K562 (cell line): ENCODE measurements around the gene CT45A10. TPM values are rescaled to one million over a fixed set of nuclear protein-coding genes. Genes with fewer than 3 reads are reported as not detected.

ENCODE experiments used
- ESRRB ChIP-seq: fragments of 250-450 bp; sonication (Bioruptor Pico); IDR thresholded peaks from 2 replicates; pipeline ENCODE4 v1.5.0; 2020; ENCODE audit warnings: mild to moderate bottlenecking, moderate library complexity, borderline replicate concordance
- HDAC2 ChIP-seq: fragments of 450-650 bp; IDR thresholded peaks from 2 replicates; pipeline ENCODE4 v1.6.1; 2016; ENCODE audit warnings: mild to moderate bottlenecking
- HDAC8 ChIP-seq: fragments of 450-650 bp; IDR thresholded peaks from 2 replicates; pipeline ENCODE4 v1.6.1; 2016; ENCODE audit warnings: mild to moderate bottlenecking, missing genetic modification characterization, moderate library complexity, missing compliant biosample characterization
- JUND ChIP-seq, 2 experiments: IDR thresholded peaks; 2 replicates in 1 of 2; 3 replicates in 1 of 2; pipeline ENCODE4 v1.6.1; 2011; ENCODE audit warnings: borderline replicate concordance in 2 of 2, low read depth in 2 of 2, low read length in 2 of 2, improper control_type of control experiment in 1 of 2, missing biosample characterization in 1 of 2, missing genetic modification characterization in 1 of 2, missing genetic modification reagents in 1 of 2
- NR2C1 ChIP-seq, 2 experiments: fragments of 450-650 bp; IDR thresholded peaks; 2 replicates each; pipeline ENCODE4 v1.6.1; 2017; ENCODE audit warnings: mild to moderate bottlenecking in 2 of 2, antibody characterized with exemption in 1 of 2, inconsistent platforms in 1 of 2, missing compliant biosample characterization in 1 of 2, missing genetic modification characterization in 1 of 2
- NR4A1 ChIP-seq, 2 experiments: fragments of 250-450 bp in 1 of 2; fragments of 450-650 bp in 1 of 2; sonication (Bioruptor Pico) in 1 of 2; IDR thresholded peaks; 2 replicates each; pipeline versions ENCODE4 v1.4.0 to v1.6.1; 2016 to 2020; ENCODE audit warnings: mild to moderate bottlenecking in 2 of 2, missing compliant biosample characterization in 1 of 2, missing genetic modification characterization in 1 of 2, moderate library complexity in 1 of 2
- OTX1 ChIP-seq: fragments of 450-650 bp; formaldehyde crosslinking; IDR thresholded peaks from 2 replicates; pipeline ENCODE4 v1.4.0; 2022; ENCODE audit warnings: mild to moderate bottlenecking
- PHF20 ChIP-seq: fragments of 450-650 bp; IDR thresholded peaks from 2 replicates; pipeline ENCODE4 v1.6.1; 2018; ENCODE audit not compliant: partially characterized antibody
- RAD21 ChIP-seq, 2 experiments: fragments of 250-450 bp in 1 of 2; fragments of 450-650 bp in 1 of 2; sonication (Bioruptor Pico) in 1 of 2; formaldehyde crosslinking in 1 of 2; IDR thresholded peaks in 1 of 2; conservative IDR thresholded peaks in 1 of 2; 2 replicates each; pipeline versions ENCODE4 v1.4.0 to v1.8.0; 2020 to 2022; ENCODE audit warnings: mild to moderate bottlenecking in 2 of 2, moderate library complexity in 1 of 2
- ZNF444 ChIP-seq: fragments of 250-450 bp; sonication (Bioruptor Pico); IDR thresholded peaks from 2 replicates; pipeline ENCODE4 v1.4.0; 2020; ENCODE audit warnings: mild to moderate bottlenecking, moderate library complexity
- ZNF445 ChIP-seq: fragments of 250-450 bp; sonication (Bioruptor Pico); IDR thresholded peaks from 2 replicates; pipeline ENCODE4 v1.4.0; 2020; ENCODE audit warnings: low read depth, mild to moderate bottlenecking, moderate library complexity
- ZNF507 ChIP-seq: conservative IDR thresholded peaks from 2 replicates; pipeline ENCODE4 v1.6.1; 2017; ENCODE audit warnings: missing genetic modification characterization, missing compliant biosample characterization
- polyA plus RNA-seq, 8 experiments: library from polyadenylated mRNA; depleted of rRNA in 4 of 8; stranded (reverse) in 5 of 8; unstranded in 3 of 8; fragments of >200 nt; fragmentation: Nextera tagmentation in 2 of 8; fragmentation: Illumina TruSeq in 1 of 8; extraction: Ambion mirVana in 2 of 8; extraction: Trizol in 1 of 8; gene quantifications; 2 replicates each; pipeline versions ENCODE4 v1.2.1 to v1.2.3, GENCODE V29; 2011 to 2014; ENCODE audit warnings: inconsistent platforms in 1 of 8, missing spikeins in 1 of 8
- total RNA-seq, 7 experiments: library from RNA; depleted of rRNA in 6 of 7; stranded (reverse); fragments of >200 nt in 6 of 7; fragmentation: Illumina TruSeq in 2 of 7; extraction: Trizol in 2 of 7; gene quantifications; 2 replicates each; pipeline versions ENCODE4 v1.2.1 to v1.2.3, GENCODE V29; 2011 to 2021; ENCODE audit warnings: low replicate concordance in 1 of 7
- TF ChIP-seq, protein P1 (sequence below): fragments of 450-650 bp; IDR thresholded peaks from 2 replicates; pipeline ENCODE4 v1.6.1; 2016; ENCODE audit warnings: borderline replicate concordance
- TF ChIP-seq, protein P2 (sequence below): fragments of 150-350 bp; conservative IDR thresholded peaks from 2 replicates; pipeline ENCODE4 v1.6.1; 2014; ENCODE audit warnings: low read length
- TF ChIP-seq, protein P3 (sequence below): sonication (generic); formaldehyde crosslinking; IDR thresholded peaks from 2 replicates; pipeline ENCODE4 v1.8.1; 2023; ENCODE audit warnings: mild to moderate bottlenecking, missing genetic modification reagents
- TF ChIP-seq, protein P4 (sequence below): fragments of 450-650 bp; formaldehyde crosslinking; conservative IDR thresholded peaks from 2 replicates; pipeline ENCODE4 v1.4.0; 2022; ENCODE audit warnings: mild to moderate bottlenecking, missing genetic modification characterization

CT45A10 gene
- total and polyA plus RNA-seq, 9 of the 15 experiments (the other 6 are each of a cell fraction or from before 2014, with no cell fraction given): 78.1 to 175 (median 102) TPM

DNA sequence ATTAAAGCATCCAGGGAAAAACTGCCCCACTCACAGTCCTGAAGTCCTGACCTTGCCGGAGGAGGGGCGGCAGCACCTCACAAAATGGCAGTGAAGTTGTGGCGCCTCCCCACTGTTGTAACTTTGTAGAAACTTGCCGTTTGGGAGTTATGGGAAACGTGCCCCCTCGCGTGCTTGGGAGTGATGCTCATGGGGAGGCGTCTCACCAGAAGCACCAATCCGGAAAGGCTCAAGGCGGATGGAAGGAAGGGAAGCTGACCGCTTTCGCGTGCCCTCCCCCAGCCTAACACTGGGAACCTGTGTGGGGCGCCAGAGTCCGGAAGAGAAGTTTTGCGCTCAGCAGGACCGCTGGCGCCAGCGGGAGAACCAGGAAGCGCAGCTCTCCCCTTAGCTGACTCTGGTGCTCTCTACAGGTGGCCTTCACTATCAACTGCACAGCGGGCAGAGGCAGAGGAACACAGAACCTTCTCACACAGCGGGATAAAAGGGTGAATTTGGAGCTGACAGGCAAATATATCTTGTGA lies at the start of gene CT45A10, which contains the start of gene SAGE1 (continued):
- TF ChIP-seq, protein P1, sequence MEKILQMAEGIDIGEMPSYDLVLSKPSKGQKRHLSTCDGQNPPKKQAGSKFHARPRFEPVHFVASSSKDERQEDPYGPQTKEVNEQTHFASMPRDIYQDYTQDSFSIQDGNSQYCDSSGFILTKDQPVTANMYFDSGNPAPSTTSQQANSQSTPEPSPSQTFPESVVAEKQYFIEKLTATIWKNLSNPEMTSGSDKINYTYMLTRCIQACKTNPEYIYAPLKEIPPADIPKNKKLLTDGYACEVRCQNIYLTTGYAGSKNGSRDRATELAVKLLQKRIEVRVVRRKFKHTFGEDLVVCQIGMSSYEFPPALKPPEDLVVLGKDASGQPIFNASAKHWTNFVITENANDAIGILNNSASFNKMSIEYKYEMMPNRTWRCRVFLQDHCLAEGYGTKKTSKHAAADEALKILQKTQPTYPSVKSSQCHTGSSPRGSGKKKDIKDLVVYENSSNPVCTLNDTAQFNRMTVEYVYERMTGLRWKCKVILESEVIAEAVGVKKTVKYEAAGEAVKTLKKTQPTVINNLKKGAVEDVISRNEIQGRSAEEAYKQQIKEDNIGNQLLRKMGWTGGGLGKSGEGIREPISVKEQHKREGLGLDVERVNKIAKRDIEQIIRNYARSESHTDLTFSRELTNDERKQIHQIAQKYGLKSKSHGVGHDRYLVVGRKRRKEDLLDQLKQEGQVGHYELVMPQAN: no peak
- TF ChIP-seq, protein P2, sequence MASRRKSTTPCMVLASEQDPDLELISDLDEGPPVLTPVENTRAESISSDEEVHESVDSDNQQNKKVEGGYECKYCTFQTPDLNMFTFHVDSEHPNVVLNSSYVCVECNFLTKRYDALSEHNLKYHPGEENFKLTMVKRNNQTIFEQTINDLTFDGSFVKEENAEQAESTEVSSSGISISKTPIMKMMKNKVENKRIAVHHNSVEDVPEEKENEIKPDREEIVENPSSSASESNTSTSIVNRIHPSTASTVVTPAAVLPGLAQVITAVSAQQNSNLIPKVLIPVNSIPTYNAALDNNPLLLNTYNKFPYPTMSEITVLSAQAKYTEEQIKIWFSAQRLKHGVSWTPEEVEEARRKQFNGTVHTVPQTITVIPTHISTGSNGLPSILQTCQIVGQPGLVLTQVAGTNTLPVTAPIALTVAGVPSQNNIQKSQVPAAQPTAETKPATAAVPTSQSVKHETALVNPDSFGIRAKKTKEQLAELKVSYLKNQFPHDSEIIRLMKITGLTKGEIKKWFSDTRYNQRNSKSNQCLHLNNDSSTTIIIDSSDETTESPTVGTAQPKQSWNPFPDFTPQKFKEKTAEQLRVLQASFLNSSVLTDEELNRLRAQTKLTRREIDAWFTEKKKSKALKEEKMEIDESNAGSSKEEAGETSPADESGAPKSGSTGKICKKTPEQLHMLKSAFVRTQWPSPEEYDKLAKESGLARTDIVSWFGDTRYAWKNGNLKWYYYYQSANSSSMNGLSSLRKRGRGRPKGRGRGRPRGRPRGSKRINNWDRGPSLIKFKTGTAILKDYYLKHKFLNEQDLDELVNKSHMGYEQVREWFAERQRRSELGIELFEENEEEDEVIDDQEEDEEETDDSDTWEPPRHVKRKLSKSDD: no peak
- TF ChIP-seq ZNF507 (tag): no peak
- TF ChIP-seq, protein P3, sequence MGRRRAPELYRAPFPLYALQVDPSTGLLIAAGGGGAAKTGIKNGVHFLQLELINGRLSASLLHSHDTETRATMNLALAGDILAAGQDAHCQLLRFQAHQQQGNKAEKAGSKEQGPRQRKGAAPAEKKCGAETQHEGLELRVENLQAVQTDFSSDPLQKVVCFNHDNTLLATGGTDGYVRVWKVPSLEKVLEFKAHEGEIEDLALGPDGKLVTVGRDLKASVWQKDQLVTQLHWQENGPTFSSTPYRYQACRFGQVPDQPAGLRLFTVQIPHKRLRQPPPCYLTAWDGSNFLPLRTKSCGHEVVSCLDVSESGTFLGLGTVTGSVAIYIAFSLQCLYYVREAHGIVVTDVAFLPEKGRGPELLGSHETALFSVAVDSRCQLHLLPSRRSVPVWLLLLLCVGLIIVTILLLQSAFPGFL (CRISPR knock-in tag): no peak
- peak; percentile 60 for TF ChIP-seq JUND (IDR thresholded peaks at IDR 0.05; ENCODE audit: borderline replicate concordance, low read depth, low read length)
- TF ChIP-seq JUND (tag; IDR thresholded peaks at IDR 0.05; ENCODE audit: borderline replicate concordance, low read depth, low read length): peak; percentile 59; the same call in 1 of the 3 replicates
- no peak for TF ChIP-seq OTX1 (CRISPR knock-in tag)
- TF ChIP-seq, protein P4, sequence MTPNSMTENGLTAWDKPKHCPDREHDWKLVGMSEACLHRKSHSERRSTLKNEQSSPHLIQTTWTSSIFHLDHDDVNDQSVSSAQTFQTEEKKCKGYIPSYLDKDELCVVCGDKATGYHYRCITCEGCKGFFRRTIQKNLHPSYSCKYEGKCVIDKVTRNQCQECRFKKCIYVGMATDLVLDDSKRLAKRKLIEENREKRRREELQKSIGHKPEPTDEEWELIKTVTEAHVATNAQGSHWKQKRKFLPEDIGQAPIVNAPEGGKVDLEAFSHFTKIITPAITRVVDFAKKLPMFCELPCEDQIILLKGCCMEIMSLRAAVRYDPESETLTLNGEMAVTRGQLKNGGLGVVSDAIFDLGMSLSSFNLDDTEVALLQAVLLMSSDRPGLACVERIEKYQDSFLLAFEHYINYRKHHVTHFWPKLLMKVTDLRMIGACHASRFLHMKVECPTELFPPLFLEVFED (CRISPR knock-in tag): no peak
- TF ChIP-seq HDAC2: peak; percentile 72; the same call in 1 of the 2 replicates
- TF ChIP-seq NR2C1 (IDR thresholded peaks at IDR 0.05): 0 out of 2 replicates have a peak, but pooled peaks have one; percentile 12
- TF ChIP-seq NR2C1 (tag; IDR thresholded peaks at IDR 0.05): no peak
- no peak for TF ChIP-seq ZNF444 (CRISPR knock-in tag)
- no peak for TF ChIP-seq NR4A1 (CRISPR knock-in tag; IDR thresholded peaks at IDR 0.05)
- no peak for TF ChIP-seq NR4A1 (tag; IDR thresholded peaks at IDR 0.05)
- TF ChIP-seq ZNF445 (CRISPR knock-in tag): no peak
- TF ChIP-seq HDAC8 (tag): no peak
- TF ChIP-seq RAD21 (CRISPR knock-in tag; conservative IDR thresholded peaks at IDR 0.05 in 1 of 2, IDR thresholded peaks at IDR 0.05 in 1 of 2): peak; percentile 32 to 64; a peak in 3 of 4 replicates
- TF ChIP-seq PHF20: peak; percentile 76
- no peak for TF ChIP-seq ESRRB (CRISPR knock-in tag)
